ENCODE results near the gene PARD3B.

Gene PARD3B

GRCh38 chr2:204827701-204828590 is 282.7 kb downstream of the PARD3B start:
- TF ChIP-seq PKNOX1 (IDR thresholded peaks at IDR 0.05), result no peak
- TF ChIP-seq LEF1 (IDR thresholded peaks at IDR 0.05; ENCODE audit: borderline replicate concordance), result no peak
- no peak for TF ChIP-seq SP1 (IDR thresholded peaks at IDR 0.05)
- TF ChIP-seq ELF4 (IDR thresholded peaks at IDR 0.05), result no peak
- TF ChIP-seq BHLHE40 (IDR thresholded peaks at IDR 0.05; ENCODE audit: borderline replicate concordance), result no peak
- TF ChIP-seq TARDBP (IDR thresholded peaks at IDR 0.05), result no peak
- TF ChIP-seq FOXM1 (IDR thresholded peaks at IDR 0.05; ENCODE audit: borderline replicate concordance), result no peak
- no peak for TF ChIP-seq ZNF384 (IDR thresholded peaks at IDR 0.05)
- TF ChIP-seq SUZ12 (IDR thresholded peaks at IDR 0.05), result no peak
- no peak for TF ChIP-seq CTBP1 (IDR thresholded peaks at IDR 0.05; ENCODE audit: borderline replicate concordance)
- no peak for TF ChIP-seq FOXK2 (IDR thresholded peaks at IDR 0.05)
- no peak for TF ChIP-seq ARNT (IDR thresholded peaks at IDR 0.05)
- no peak for TF ChIP-seq HDGF (IDR thresholded peaks at IDR 0.05; ENCODE audit: borderline replicate concordance)
- TF ChIP-seq FOXA1 (IDR thresholded peaks at IDR 0.05), result no peak
- no peak for TF ChIP-seq NFRKB (IDR thresholded peaks at IDR 0.05)
- no peak for TF ChIP-seq L3MBTL2 (conservative IDR thresholded peaks at IDR 0.05)
- DNase-seq (ENCODE audit: extremely low spot score), result no peak
- ChIA-PET POLR2A (no interaction called here), CTCF (no interaction called here)

- ChIA-PET POLR2A (no interaction called here), CTCF (no interaction called here)
- DNase-seq (ENCODE audit: extremely low spot score), result no peak
- TF ChIP-seq FOXA1 (IDR thresholded peaks at IDR 0.05) (no peak), PKNOX1 (IDR thresholded peaks at IDR 0.05) (no peak), L3MBTL2 (conservative IDR thresholded peaks at IDR 0.05) (no peak), NFRKB (IDR thresholded peaks at IDR 0.05) (no peak), ARNT (IDR thresholded peaks at IDR 0.05) (no peak), HDGF (IDR thresholded peaks at IDR 0.05; ENCODE audit: borderline replicate concordance) (no peak), BHLHE40 (IDR thresholded peaks at IDR 0.05; ENCODE audit: borderline replicate concordance) (no peak), SUZ12 (IDR thresholded peaks at IDR 0.05) (no peak), SP1 (IDR thresholded peaks at IDR 0.05) (no peak), LEF1 (IDR thresholded peaks at IDR 0.05; ENCODE audit: borderline replicate concordance) (no peak)
Observed at GRCh38 chr2:204834716-204835384, 289.6 kb downstream of the PARD3B start.

GRCh38 chr2:204835786-204836185 is 290.5 kb downstream of the PARD3B start:
- POLR2A ChIA-PET, result no interaction called here
- CTCF ChIA-PET, result no interaction called here
- no peak for DNase-seq (ENCODE audit: extremely low spot score)
- no peak for TF ChIP-seq FOXA1 (IDR thresholded peaks at IDR 0.05)
- TF ChIP-seq ELF4 (IDR thresholded peaks at IDR 0.05), result no peak
- TF ChIP-seq L3MBTL2 (conservative IDR thresholded peaks at IDR 0.05), result no peak
- no peak for TF ChIP-seq NFRKB (IDR thresholded peaks at IDR 0.05)
- no peak for TF ChIP-seq ZNF384 (IDR thresholded peaks at IDR 0.05)
- no peak for TF ChIP-seq PKNOX1 (IDR thresholded peaks at IDR 0.05)
- TF ChIP-seq HDGF (IDR thresholded peaks at IDR 0.05; ENCODE audit: borderline replicate concordance), result no peak
- TF ChIP-seq LEF1 (IDR thresholded peaks at IDR 0.05; ENCODE audit: borderline replicate concordance), result no peak
- TF ChIP-seq SP1 (IDR thresholded peaks at IDR 0.05), result no peak
- no peak for TF ChIP-seq FOXM1 (IDR thresholded peaks at IDR 0.05; ENCODE audit: borderline replicate concordance)
- no peak for TF ChIP-seq BHLHE40 (IDR thresholded peaks at IDR 0.05; ENCODE audit: borderline replicate concordance)
- TF ChIP-seq TARDBP (IDR thresholded peaks at IDR 0.05), result no peak
- TF ChIP-seq CTBP1 (IDR thresholded peaks at IDR 0.05; ENCODE audit: borderline replicate concordance), result no peak
- TF ChIP-seq SUZ12 (IDR thresholded peaks at IDR 0.05), result no peak
- no peak for TF ChIP-seq ARNT (IDR thresholded peaks at IDR 0.05)
- TF ChIP-seq FOXK2 (IDR thresholded peaks at IDR 0.05), result no peak

GRCh38 chr2:204840504-204840903 is 295.2 kb downstream of the PARD3B start:
- ChIA-PET POLR2A (no interaction called here), CTCF (no interaction called here)
- DNase-seq (ENCODE audit: extremely low spot score), result no peak
- TF ChIP-seq ARNT (IDR thresholded peaks at IDR 0.05), result no peak
- TF ChIP-seq PKNOX1 (IDR thresholded peaks at IDR 0.05), result no peak
- TF ChIP-seq TARDBP (IDR thresholded peaks at IDR 0.05), result no peak
- no peak for TF ChIP-seq L3MBTL2 (conservative IDR thresholded peaks at IDR 0.05)
- TF ChIP-seq CTBP1 (IDR thresholded peaks at IDR 0.05; ENCODE audit: borderline replicate concordance), result no peak
- no peak for TF ChIP-seq HDGF (IDR thresholded peaks at IDR 0.05; ENCODE audit: borderline replicate concordance)
- TF ChIP-seq LEF1 (IDR thresholded peaks at IDR 0.05; ENCODE audit: borderline replicate concordance), result no peak
- TF ChIP-seq FOXM1 (IDR thresholded peaks at IDR 0.05; ENCODE audit: borderline replicate concordance), result no peak
- TF ChIP-seq ZNF384 (IDR thresholded peaks at IDR 0.05), result no peak

GRCh38 chr2:204842068-204842467 is 296.8 kb downstream of the PARD3B start:
- POLR2A ChIA-PET, result no interaction called here
- CTCF ChIA-PET, result interaction anchor here (1.1 kb wide), 1 partner anchor 36 kb away, joined by 3 read pairs; no protein-coding TSS in a partner anchor
- DNase-seq (ENCODE audit: extremely low spot score), result no peak
- TF ChIP-seq TARDBP (IDR thresholded peaks at IDR 0.05), result no peak
- TF ChIP-seq CTBP1 (IDR thresholded peaks at IDR 0.05; ENCODE audit: borderline replicate concordance), result no peak
- TF ChIP-seq PKNOX1 (IDR thresholded peaks at IDR 0.05), result no peak
- no peak for TF ChIP-seq ZNF384 (IDR thresholded peaks at IDR 0.05)
- no peak for TF ChIP-seq BHLHE40 (IDR thresholded peaks at IDR 0.05; ENCODE audit: borderline replicate concordance)
- no peak for TF ChIP-seq ELF4 (IDR thresholded peaks at IDR 0.05)
- TF ChIP-seq L3MBTL2 (conservative IDR thresholded peaks at IDR 0.05), result no peak
- TF ChIP-seq ARNT (IDR thresholded peaks at IDR 0.05), result no peak
- TF ChIP-seq FOXM1 (IDR thresholded peaks at IDR 0.05; ENCODE audit: borderline replicate concordance), result no peak
- no peak for TF ChIP-seq NFRKB (IDR thresholded peaks at IDR 0.05)
- no peak for TF ChIP-seq HDGF (IDR thresholded peaks at IDR 0.05; ENCODE audit: borderline replicate concordance)
- no peak for TF ChIP-seq SP1 (IDR thresholded peaks at IDR 0.05)
- no peak for TF ChIP-seq FOXA1 (IDR thresholded peaks at IDR 0.05)
- no peak for TF ChIP-seq FOXK2 (IDR thresholded peaks at IDR 0.05)
